DMS53 treated with DMSO at 0.1 percent for 48 hours (cell line): ENCODE results near the gene IZUMO1.

Experiments used
- DNase-seq: peaks from one replicate; lab custom pipeline; 2025; ENCODE audit not compliant: unreplicated experiment; lab: John Stamatoyannopoulos, UW

The IZUMO1 gene

DNA sequence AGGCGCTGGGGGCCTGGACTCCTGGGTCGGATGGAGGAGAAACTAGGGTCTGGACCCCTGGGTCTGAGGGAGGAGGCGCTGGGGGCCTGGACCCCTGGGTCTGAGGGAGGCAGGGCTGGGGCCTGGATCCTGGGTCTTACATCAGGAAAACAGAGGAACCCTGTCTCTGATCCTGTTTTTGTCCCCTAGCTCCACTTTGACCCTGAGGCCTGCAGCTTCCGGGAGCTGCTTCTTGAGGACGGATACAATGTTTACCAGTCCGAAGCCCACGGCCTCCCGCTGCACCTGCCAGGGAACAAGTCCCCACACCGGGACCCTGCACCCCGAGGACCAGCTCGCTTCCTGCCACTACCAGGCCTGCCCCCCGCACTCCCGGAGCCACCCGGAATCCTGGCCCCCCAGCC is 11.0 kb upstream of the IZUMO1 start:
- DNase-seq, result no peak

GRCh38 chr19:48757089-48757675 is 10.5 kb upstream of the IZUMO1 start:
- DNase-seq, result no peak

GRCh38 chr19:48756686-48757085 is 10.0 kb upstream of the IZUMO1 start:
- no peak for DNase-seq

DNA sequence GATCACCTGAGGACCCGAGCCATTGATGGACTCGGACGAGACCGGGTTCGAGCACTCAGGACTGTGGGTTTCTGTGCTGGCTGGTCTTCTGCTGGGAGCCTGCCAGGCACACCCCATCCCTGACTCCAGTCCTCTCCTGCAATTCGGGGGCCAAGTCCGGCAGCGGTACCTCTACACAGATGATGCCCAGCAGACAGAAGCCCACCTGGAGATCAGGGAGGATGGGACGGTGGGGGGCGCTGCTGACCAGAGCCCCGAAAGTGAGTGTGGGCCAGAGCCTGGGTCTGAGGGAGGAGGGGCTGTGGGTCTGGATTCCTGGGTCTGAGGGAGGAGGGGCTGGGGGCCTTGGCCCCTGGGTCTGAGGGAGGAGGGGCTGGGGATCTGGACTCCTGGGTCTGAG is 9.5 kb upstream of the IZUMO1 start:
- no peak for DNase-seq

DNA sequence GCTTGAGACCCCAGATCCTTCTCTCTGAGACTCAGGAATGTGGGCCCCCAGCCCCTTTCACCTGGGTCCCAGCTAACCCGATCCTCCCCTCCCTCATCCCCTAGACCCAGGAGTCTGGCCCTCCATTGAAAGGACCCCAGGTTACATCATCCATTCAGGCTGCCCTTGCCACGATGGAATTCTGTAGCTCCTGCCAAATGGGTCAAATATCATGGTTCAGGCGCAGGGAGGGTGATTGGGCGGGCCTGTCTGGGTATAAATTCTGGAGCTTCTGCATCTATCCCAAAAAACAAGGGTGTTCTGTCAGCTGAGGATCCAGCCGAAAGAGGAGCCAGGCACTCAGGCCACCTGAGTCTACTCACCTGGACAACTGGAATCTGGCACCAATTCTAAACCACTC is 9.1 kb upstream of the IZUMO1 start:
- no peak for DNase-seq

DNA sequence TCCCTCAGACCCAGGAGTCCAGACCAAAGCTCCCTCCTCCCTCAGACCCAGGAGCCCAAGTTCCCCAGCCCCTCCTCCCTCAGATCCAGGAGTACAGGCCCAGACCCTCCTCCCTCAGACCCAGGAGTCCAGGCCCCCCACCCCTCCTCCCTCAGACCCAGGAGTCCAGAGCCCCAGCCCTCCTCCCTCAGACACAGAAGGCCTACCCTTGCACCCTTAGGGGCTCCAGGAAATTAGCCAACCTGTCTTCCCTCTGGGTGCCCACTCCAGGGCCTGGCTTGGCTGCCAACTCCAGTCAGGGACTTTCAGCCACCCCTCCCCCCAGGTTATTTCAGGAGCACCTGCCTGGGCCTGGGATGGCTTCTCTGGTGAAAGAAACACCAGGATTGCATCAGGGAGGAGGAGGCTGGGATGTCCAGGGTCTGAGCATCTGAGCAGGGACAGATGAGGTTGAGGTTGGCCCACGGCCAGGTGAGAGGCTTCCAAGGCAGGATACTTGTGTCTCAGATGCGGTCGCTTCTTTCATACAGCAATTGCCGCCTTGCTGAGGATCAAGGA is 8.5 kb upstream of the IZUMO1 start, which contains the start of gene FGF21:
TSS of gene FGF21 (plus strand) at position 441 of the 558 bp plus-strand sequence. CDS start 713 bp downstream, outside the sequence.
- DNase-seq, result peak; percentile 62

DNA sequence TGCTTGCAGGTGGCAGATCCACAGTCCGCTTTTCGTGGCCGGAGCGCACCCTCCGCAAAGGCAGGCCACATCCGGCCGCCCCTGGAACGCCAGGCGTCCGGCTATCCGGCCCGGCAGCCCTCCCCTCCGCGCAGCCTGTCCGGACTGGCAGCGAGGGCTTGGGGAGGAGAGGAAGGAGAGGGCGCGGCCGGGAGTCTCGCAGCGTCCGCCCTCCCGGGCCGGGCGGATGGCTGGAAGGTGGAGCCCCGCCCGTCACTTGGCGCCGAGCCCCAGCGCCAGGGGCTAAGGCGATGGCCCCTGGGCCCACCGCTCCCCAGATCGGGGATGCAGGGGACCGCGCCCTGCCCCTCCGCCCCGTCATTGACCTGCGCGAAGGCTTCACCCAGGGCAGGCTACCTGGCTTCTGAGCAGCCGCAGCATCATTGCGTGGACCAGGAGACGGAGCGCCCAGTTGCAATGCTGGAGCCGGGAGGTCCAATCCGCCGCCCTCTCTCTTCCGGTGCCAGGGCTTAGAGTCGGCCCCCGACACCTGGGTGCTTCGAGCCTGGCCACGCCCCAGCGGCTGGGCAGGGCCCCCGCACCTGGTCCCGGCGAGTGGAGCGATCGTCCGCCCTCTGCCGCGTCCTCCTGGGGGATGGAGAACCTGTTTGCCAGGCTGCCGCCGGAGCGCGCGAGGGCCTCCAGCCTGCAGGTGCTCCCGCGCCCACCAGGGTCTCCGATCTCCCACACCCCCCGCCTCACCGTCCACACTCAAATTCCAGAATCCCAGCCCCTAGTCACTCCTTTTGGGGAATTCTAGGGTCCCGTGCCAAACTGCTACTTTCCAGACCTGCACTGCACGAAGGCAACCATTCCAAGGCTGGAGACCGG is 6.0 kb upstream of the IZUMO1 start, which contains the start of gene FUT1:
TSS of gene FUT1 (minus strand) at position 146 of the 870 bp plus-strand sequence. CDS start 1,360 bp downstream, outside the sequence.
- DNase-seq, result peak; percentile 97

GRCh38 chr19:48751845-48752495 is 5.3 kb upstream of the IZUMO1 start:
- no peak for DNase-seq

- DNase-seq, result no peak
Observed at GRCh38 chr19:48750771-48751504, 4.2 kb upstream of the IZUMO1 start.

GRCh38 chr19:48750351-48750750 is 3.6 kb upstream of the IZUMO1 start:
- no peak for DNase-seq

DNA sequence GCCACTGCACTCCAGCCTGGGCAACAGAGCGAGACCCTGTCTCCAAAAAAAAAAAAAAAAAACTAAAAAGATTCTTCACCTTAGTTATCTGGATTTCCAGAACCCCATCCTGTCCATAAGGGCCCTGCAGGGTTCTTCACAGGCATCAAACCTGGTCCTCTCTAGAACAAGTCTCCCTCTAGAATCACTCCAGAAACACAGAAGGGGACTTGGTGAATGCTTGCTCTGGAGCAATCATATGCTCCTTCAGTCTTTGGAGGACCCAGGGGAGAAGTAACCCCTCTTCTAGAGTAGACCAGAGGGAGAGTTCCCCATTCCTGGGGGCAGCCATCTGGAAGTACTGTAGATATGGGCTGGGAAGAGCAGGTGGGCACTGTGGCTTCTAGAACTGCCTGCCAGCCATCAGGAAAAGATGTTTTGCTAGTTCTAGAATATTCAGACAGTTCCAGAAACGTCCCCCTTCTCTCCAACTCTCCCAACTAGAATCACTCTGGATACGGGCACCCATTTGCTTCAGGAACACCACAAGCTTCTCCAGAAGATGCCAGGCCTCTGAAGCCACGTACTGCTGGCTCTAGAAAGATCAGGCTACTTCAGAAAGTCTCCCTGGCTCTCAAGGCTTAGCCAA is 3.0 kb upstream of the IZUMO1 start:
- DNase-seq, result no peak

DNA sequence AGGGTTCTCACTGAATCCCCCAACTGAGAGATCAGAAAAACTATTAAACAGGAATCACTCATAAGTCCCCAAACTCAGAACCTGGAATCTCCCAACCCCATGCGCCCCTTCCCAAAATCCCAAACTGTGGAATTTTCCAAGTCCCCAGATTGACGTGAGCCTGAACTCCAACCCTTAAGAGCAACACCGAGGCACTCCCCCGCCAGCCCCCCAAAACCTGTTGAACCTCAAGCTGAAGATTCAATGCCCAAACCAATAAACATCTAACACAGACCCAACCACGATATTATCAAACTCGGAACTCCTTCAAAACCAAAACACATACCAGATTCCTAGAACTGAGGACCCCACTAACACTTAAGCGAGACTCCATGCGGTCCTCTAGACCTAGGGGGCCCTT is 599 bp downstream of the IZUMO1 start:
- no peak for DNase-seq

- peak; percentile 69 for DNase-seq
Observed at GRCh38 chr19:48745208-48745995, 1.3 kb downstream of the IZUMO1 start.

GRCh38 chr19:48742096-48742495 is 4.6 kb downstream of the IZUMO1 start:
- DNase-seq, result no peak

- DNase-seq, result no peak
Observed at GRCh38 chr19:48741129-48741999, 5.3 kb downstream of the IZUMO1 start.

DNA sequence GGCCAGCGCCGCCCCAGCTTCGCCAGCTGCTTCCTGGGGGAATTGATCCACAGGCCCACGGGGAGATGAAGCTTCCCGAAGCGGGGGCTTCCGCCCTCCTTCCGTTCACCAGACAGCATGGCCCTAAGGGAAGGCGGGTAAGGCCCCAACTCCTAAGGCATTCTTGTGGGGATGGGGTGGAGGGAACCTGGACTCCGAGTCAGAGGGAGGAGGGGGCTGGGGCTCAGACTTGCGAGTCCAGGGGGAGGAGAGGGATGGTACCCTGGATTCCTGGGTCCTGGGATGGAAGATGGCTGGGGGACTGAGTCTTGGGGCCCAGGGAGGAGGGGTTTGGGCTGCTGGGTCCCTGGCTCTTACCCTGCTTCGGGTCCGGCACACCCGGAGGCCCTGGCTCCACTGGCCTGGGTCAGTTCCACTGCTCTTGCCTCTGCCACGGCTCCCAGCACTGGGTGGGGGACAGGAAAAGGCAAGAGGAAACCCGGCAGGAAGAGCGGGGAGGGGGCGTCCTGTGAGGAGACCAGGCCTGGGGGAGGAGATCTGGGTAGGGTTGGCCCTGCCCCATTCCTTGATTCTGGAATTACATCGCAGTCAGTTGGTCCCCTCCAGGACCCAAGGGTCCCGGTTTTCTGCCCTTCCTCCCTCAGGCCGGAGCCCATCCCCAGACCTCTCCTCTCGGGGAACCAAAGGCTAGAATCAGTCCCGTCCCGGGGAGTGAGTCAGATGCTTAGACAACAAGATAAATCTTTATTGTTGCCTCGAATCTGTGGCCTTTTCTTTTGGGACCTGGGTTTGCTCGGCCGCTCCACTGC is 6.3 kb downstream of the IZUMO1 start, which contains the start of gene RASIP1:
TSS of gene RASIP1 (minus strand) at position 447 of the 809 bp plus-strand sequence. CDS start at position 119, 328 bp downstream.
- DNase-seq, result no peak

DNA sequence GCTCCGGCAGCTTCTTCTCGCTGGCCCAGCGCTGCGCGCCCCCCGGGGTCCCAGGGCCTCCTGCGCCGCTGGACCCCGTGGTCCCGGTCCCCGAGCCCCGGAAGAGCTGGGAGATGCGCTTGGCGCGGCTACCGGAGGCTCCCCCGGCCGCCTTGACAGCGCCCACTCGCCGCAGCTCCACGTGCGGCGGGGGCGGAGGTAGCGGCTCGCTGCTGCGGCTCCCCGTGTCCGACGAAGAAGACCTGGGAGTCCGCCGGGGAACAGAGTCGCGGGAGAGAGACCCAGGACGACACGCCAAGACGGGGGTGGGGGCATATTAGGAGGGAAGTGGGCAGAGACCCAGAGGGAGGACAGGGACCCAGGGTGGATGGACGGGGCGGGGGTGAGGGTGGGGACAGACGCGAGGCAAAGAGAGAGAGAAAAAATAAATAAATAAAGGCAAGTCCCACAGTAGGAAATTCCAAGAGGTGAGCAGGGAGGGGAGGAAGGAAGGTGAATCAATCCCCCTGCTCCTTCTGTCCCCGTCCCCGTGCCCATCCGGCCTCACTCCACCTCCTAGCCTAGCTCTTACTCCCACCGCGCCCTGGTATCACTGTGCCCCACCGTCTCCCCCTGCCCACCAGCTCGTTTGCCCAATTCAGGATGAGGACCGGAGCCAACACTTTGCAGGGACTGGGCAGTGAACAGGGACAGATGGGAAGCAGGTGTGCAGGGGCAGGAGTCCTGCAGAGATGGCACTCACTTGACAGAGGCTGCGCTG is 7.1 kb downstream of the IZUMO1 start:
- peak; percentile 12 for DNase-seq
